ENCODE results near the gene OTOS.

Gene OTOS

GRCh38 chr2:240163844-240164574 lies 23.6 kb upstream of the OTOS start:
- no peak for TF ChIP-seq CTCF (IDR thresholded peaks at IDR 0.05; ENCODE audit: low read depth, low read length)

GRCh38 chr2:240162939-240163714 lies 22.7 kb upstream of the OTOS start:
- no peak overlapping the region for H3K4me3 ChIP-seq (ENCODE audit: low read depth, low read length)
- no peak for TF ChIP-seq CTCF (IDR thresholded peaks at IDR 0.05; ENCODE audit: low read depth, low read length)

More at GRCh38 chr2:240163844-240164574, 23.6 kb upstream of the OTOS start:
- H3K4me3 ChIP-seq (ENCODE audit: low read depth, low read length) = no peak overlapping the region

GRCh38 chr2:240162531-240162930 lies 22.1 kb upstream of the OTOS start:
- TF ChIP-seq CTCF (IDR thresholded peaks at IDR 0.05; ENCODE audit: low read depth, low read length) = no peak
- H3K4me3 ChIP-seq (ENCODE audit: low read depth, low read length) = no peak overlapping the region

- no peak for TF ChIP-seq CTCF (IDR thresholded peaks at IDR 0.05; ENCODE audit: low read depth, low read length)
- no peak overlapping the region for H3K4me3 ChIP-seq (ENCODE audit: low read depth, low read length)
Measured at GRCh38 chr2:240162032-240162431, 21.6 kb upstream of the OTOS start.

- no peak overlapping the region for H3K4me3 ChIP-seq (ENCODE audit: low read depth, low read length)
- TF ChIP-seq CTCF (IDR thresholded peaks at IDR 0.05; ENCODE audit: low read depth, low read length) = no peak
Measured at GRCh38 chr2:240161087-240161750, 20.8 kb upstream of the OTOS start.

- H3K4me3 ChIP-seq (ENCODE audit: low read depth, low read length) = no peak overlapping the region
- TF ChIP-seq CTCF (IDR thresholded peaks at IDR 0.05; ENCODE audit: low read depth, low read length) = no peak
Measured at GRCh38 chr2:240160291-240161086, 20.0 kb upstream of the OTOS start.

Data from WI38 (cell line).